ENCODE data around the gene SLC10A4. TPM values are rescaled to one million over a fixed set of nuclear protein-coding genes. Genes with fewer than 3 reads are reported as not detected.
A peak's percentile ranks its signal among the peaks of the same experiment; 100 is the strongest.

Gene SLC10A4
- total RNA-seq, 1 experiment from 2014 or later = 1.7 TPM

GRCh38 chr4:48467442-48467841 lies 15.7 kb upstream of the SLC10A4 start:
- H3K9me3 ChIP-seq = no peaks in the 10 kb centered on the region
- no peak overlapping the region for H3K27ac Mint-ChIP-seq (ENCODE audit: unreplicated experiment)
- no peaks in the 10 kb centered on the region for H3K9me3 Mint-ChIP-seq (ENCODE audit: unreplicated experiment)
- H3K4me3 Mint-ChIP-seq (ENCODE audit: unreplicated experiment) = no peak overlapping the region
- peaks cover 27% of the 10 kb centered on the region for H3K4me1 Mint-ChIP-seq (ENCODE audit: low read depth, unreplicated experiment)
- H3K27me3 ChIP-seq (replicated peaks; ENCODE audit: control insufficient read depth, insufficient read depth, low read length) = no peaks in the 10 kb centered on the region
- BruUV-seq (replicated peaks) = no TSS peak
- no peaks in the 10 kb centered on the region for H3K36me3 ChIP-seq (ENCODE audit: control insufficient read depth, insufficient read depth, low read length)
- CTCF ChIA-PET = no interaction called here
- no peak for TF ChIP-seq CTCF (IDR thresholded peaks at IDR 0.05; ENCODE audit: insufficient read depth in 1 of 2, low read depth in 1 of 2, low read length in 1 of 2, severe bottlenecking in 1 of 2, unreplicated experiment in 1 of 2)
- H3K36me3 Mint-ChIP-seq (ENCODE audit: insufficient read depth, unreplicated experiment) = no peaks in the 10 kb centered on the region
- POLR2A ChIA-PET = interaction anchor here (0.7 kb wide), 1 partner anchor 21 kb away, joined by 3 read pairs; no protein-coding TSS in a partner anchor
- DNase-seq = no peak
- no peak overlapping the region for H3K4me3 ChIP-seq (ENCODE audit: low read depth, low read length)
- intact Hi-C loops (cut with micrococcal nuclease; ENCODE audit: unreplicated experiment) = no loop called here
- H3K27me3 Mint-ChIP-seq (ENCODE audit: insufficient read depth, unreplicated experiment) = no peaks in the 10 kb centered on the region
- no peaks in the 10 kb centered on the region for H3K4me1 ChIP-seq

GRCh38 chr4:48467891-48468290 lies 15.3 kb upstream of the SLC10A4 start:
- Mint-ChIP-seq H3K9me3 (ENCODE audit: unreplicated experiment) (no peaks in the 10 kb centered on the region), H3K27me3 (ENCODE audit: insufficient read depth, unreplicated experiment) (no peaks in the 10 kb centered on the region), H3K4me3 (ENCODE audit: unreplicated experiment) (no peak overlapping the region), H3K27ac (ENCODE audit: unreplicated experiment) (no peak overlapping the region), H3K4me1 (ENCODE audit: low read depth, unreplicated experiment) (peaks cover 27% of the 10 kb centered on the region), H3K36me3 (ENCODE audit: insufficient read depth, unreplicated experiment) (no peaks in the 10 kb centered on the region)
- BruUV-seq (replicated peaks) = no TSS peak
- intact Hi-C loops (cut with micrococcal nuclease; ENCODE audit: unreplicated experiment) = no loop called here
- Histone ChIP-seq H3K4me3 (ENCODE audit: low read depth, low read length) (no peak overlapping the region), H3K9me3 (no peaks in the 10 kb centered on the region), H3K4me1 (no peaks in the 10 kb centered on the region), H3K27me3 (replicated peaks; ENCODE audit: control insufficient read depth, insufficient read depth, low read length) (no peaks in the 10 kb centered on the region), H3K36me3 (ENCODE audit: control insufficient read depth, insufficient read depth, low read length) (no peaks in the 10 kb centered on the region)
- CTCF ChIA-PET = no interaction called here
- DNase-seq = no peak
- TF ChIP-seq CTCF (IDR thresholded peaks at IDR 0.05; ENCODE audit: insufficient read depth in 1 of 2, low read depth in 1 of 2, low read length in 1 of 2, severe bottlenecking in 1 of 2, unreplicated experiment in 1 of 2) = no peak
- POLR2A ChIA-PET = interaction anchor here (0.7 kb wide), 1 partner anchor 126 kb away, joined by 6 read pairs; no protein-coding TSS in a partner anchor

GRCh38 chr4:48470137-48470536 lies 13.0 kb upstream of the SLC10A4 start:
- Mint-ChIP-seq H3K4me3 (ENCODE audit: unreplicated experiment) (no peak overlapping the region), H3K4me1 (ENCODE audit: low read depth, unreplicated experiment) (peaks cover 27% of the 10 kb centered on the region), H3K36me3 (ENCODE audit: insufficient read depth, unreplicated experiment) (no peaks in the 10 kb centered on the region), H3K27ac (ENCODE audit: unreplicated experiment) (peak overlapping the region; percentile 34), H3K9me3 (ENCODE audit: unreplicated experiment) (no peaks in the 10 kb centered on the region), H3K27me3 (ENCODE audit: insufficient read depth, unreplicated experiment) (no peaks in the 10 kb centered on the region)
- H3K9me3 ChIP-seq = no peaks in the 10 kb centered on the region
- no peak for TF ChIP-seq CTCF (IDR thresholded peaks at IDR 0.05; ENCODE audit: insufficient read depth in 1 of 2, low read depth in 1 of 2, low read length in 1 of 2, severe bottlenecking in 1 of 2, unreplicated experiment in 1 of 2)
- ChIA-PET POLR2A (no interaction called here), CTCF (no interaction called here)
- intact Hi-C loops (cut with micrococcal nuclease; ENCODE audit: unreplicated experiment) = no loop called here
- H3K36me3 ChIP-seq (ENCODE audit: control insufficient read depth, insufficient read depth, low read length) = no peaks in the 10 kb centered on the region; the same call in 1 of the 2 replicates
- no TSS peak for BruUV-seq (replicated peaks)
- no peaks in the 10 kb centered on the region for H3K4me1 ChIP-seq
- DNase-seq = no peak
- no peak overlapping the region for H3K4me3 ChIP-seq (ENCODE audit: low read depth, low read length)
- H3K27me3 ChIP-seq (replicated peaks; ENCODE audit: control insufficient read depth, insufficient read depth, low read length) = no peaks in the 10 kb centered on the region

Data from Caco-2 (cell line).